NCI-H774 (cell line): Measurements from ENCODE around the gene SSTR5.
"Not testable (repeated sequence)": the region's sequence is repeated elsewhere in the genome, so short reads cannot be mapped to it uniquely, and the experiment has no call there.

Source experiments
- DNase-seq: peaks from one replicate; lab custom pipeline; 2025; lab: John Stamatoyannopoulos, UW

The SSTR5 gene

GRCh38 chr16:1072526-1073261 is at the start of gene SSTR5:
SSTR5 (plus strand) TSS chr16:1072747; CDS start chr16:1078869, 6,122 bp downstream.
- no peak for DNase-seq

DNA sequence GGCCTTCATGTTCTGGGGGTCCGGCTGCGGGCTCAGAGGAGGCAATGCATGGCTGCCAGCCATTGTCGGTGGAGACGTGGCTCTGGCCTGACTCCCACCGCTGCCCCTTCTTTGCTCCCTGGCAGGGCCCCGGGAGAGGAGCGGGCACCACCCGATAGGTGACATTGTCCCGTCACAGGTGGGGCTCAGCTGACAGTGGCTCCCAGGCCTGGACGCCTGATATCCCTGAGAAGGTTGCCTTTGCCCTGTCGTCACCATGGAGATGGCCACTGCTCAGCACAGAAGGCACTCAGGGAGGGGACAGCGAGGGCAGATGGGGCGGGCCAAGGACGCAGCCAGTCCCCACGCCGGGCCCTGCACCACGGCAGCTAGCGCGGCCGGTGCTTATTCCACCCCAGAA is 48.4 kb upstream of the SSTR5 start:
- no peak for DNase-seq

DNA sequence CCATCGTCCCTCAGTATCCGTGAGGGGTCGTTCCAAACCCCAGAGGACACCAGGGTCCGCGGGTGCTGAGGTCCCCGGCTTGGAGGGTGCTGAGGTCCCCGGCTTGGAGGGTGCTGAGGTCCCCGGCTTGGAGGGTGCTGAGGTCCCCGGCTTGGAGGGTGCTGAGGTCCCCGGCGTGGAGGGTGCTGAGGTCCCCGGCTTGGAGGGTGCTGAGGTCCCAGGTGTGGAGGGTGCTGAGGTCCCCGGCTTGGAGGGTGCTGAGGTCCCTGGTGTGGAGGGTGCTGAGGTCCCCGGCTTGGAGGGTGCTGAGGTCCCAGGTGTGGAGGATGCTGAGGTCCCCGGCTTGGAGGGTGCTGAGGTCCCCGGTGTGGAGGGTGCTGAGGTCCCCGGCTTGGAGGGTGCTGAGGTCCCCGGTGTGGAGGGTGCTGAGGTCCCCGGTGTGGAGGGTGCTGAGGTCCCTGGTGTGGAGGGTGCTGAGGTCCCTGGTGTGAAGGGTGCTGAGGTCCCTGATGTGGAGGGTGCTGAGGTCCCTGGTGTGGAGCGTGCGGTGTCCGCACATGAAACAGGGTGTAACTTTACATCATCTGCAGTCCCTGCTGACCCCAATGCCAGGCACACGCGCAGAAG is 47.3 kb upstream of the SSTR5 start:
- DNase-seq: not testable (repeated sequence)

- no peak for DNase-seq
Measured at GRCh38 chr16:1026057-1026783, 46.3 kb upstream of the SSTR5 start.

DNA sequence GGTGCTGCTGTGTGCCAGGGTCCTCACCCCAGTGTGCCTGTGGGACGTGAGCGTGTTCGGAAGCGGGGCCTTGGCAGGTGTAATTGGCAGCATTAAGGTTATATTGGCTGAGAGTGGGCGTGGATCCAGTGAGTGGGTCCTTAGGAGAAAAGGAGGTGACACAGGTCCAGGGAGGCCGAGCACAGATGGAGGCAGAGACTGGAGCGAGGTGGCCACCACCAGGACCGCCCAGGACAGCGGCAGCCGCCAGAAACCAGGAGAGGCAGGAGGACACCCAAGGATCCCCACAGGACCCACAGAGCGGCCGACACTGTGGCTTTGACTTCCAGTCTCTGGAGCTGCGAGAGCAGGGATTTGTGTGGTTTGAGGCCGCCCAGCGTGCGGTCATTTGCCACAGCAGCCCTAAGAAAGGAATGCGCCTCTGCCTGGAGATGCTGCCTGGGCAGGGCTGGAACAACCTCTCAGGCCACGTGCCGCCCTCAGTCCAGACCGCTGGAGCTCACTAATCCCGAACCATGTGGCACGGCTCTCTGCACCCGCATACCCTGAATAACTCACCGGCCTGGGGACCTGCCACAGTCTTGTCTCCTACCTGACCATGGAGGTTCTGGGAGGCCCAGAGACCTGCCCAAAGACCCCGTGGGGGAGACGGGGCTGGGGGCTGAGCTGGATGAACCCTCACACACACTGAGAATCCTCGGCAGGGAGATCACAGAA is 45.6 kb upstream of the SSTR5 start:
- no peak for DNase-seq

DNA sequence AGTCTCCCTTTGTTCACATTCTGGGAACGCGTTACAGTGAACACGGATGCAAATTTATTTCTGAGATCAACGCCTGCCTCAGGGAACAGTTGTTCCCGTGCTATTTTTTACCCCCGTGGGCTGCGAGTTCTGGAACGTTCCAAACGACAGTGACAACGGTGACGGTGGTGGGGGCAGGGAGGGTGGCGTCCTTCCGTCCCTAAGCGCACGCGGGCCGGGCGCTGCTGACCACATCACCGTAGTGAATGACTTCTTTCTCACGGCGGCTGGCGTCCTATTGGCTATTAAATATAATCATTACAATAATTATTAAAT is 45.1 kb upstream of the SSTR5 start:
- no peak for DNase-seq

GRCh38 chr16:1028056-1028455 is 44.5 kb upstream of the SSTR5 start:
- DNase-seq: no peak

GRCh38 chr16:1028524-1029258 is 43.9 kb upstream of the SSTR5 start:
- DNase-seq: no peak

DNA sequence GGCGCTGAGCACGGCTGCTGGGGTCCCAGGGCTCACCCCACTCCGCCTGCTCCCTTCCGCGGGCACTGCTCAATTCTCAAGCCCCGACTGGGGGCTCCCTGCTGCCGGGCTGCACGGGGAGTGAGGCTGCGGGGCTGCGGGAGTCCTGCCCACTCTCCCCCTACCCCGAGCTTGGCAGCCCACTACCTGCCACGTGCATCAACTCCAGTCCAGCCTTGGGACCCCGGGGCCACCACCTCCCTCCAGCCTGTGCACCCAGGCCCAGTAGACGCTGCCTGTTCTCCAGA is 43.3 kb upstream of the SSTR5 start:
- DNase-seq: no peak

GRCh38 chr16:1030473-1030901 is 42.1 kb upstream of the SSTR5 start:
- no peak for DNase-seq

GRCh38 chr16:1031666-1032065 is 40.9 kb upstream of the SSTR5 start:
- no peak for DNase-seq

DNA sequence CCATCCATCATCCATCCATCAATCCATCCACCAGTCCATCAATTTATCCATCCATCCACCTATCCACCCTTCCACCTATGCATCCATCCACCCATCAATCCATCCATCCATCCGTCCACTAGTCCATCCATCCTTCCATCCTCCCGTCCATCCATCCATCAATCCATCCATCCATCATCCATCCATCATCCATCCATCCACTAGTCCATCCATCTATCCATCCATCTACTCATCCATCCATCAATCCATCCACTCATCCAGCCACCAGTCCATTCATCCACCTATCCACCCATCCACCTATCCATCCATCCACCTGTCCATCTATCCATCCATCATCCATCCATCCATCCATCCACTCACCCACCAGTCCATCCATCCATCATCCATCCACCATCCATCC is 39.9 kb upstream of the SSTR5 start:
- no peak for DNase-seq

GRCh38 chr16:1033128-1033679 is 39.3 kb upstream of the SSTR5 start:
- DNase-seq: no peak

GRCh38 chr16:1034230-1035065 is 38.1 kb upstream of the SSTR5 start:
- DNase-seq: no peak

DNA sequence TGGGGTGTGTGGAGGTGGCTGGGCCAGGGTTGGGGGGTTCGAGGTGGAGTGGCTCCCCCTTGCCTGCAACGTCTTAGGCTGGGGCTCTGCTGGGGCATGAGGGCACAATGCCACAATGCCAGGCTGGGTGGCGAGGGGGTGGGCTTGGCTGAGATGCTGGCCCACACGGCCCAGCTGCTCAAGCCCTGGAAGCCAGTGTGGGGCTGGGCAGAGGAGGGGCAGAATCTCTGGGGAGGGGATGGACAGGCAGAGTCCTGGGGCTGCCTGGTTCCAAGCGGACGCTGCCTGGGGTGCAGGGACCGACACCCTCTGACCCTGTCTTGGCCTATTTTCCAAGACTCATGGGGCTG is 37.5 kb upstream of the SSTR5 start:
- no peak for DNase-seq

GRCh38 chr16:1036166-1036565 is 36.4 kb upstream of the SSTR5 start:
- DNase-seq: no peak

GRCh38 chr16:1036726-1037393 is 35.7 kb upstream of the SSTR5 start:
- DNase-seq: no peak

DNA sequence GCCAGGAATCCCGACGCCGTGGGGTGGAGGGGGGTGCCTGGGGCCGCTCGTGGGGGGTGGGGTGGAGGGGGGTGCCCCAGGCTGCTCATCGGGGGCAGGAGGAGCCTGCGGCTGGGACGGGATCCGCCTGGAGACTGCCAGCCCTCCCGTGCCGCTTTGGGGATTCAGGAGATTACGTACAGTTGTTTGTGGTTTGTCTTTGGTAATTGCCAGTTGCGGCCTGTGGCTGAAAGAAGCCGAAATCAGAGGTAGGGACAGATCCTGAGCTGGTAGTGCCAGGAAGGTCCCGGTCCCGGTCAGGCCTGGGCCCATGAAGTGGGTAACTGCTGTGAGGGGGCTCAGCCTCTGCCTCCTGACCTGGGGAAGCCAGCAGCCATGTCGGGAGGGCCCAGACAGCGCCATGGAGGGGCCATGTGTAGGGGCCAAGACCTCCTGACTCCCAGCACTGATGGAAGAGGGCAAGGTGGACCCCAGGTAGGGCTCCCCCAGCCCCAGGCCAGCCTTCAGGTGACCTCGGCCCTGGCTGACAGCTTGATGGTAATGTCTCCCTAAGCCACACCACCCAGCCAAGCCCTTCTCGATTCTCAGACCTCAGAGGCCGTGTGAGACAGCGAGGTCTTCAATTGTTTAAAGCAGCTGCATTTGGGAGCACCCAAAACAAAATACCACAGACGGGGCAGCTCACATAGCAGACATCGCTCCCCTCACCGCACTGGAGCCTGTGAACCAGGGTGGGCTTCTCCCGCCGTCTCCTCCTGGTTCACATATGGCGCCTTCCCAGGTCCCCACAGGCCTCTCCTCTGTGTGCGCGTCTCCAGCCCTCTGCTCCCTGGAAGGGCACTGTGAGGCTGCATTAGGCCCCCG is 34.9 kb upstream of the SSTR5 start:
- no peak for DNase-seq

DNA sequence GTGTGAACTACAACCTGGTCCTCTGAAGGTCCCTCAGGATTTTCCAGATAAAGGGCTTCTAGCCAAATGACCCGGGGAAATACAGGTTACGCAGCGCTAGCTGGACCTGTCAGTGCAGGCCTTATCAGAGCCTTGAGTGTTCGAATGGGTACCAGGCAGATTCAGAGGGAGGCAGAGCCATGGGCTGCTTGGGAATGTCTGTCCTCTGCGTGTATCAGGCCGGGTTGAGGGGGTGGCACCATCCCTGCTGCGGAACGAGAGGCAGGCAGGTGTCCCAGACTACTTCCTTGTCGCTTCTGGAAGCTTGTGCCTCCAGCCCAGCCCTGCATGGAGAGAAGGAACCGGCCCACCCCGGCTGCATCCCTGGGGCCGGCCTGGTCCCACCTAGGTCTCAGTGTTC is 33.6 kb upstream of the SSTR5 start:
- DNase-seq: no peak

DNA sequence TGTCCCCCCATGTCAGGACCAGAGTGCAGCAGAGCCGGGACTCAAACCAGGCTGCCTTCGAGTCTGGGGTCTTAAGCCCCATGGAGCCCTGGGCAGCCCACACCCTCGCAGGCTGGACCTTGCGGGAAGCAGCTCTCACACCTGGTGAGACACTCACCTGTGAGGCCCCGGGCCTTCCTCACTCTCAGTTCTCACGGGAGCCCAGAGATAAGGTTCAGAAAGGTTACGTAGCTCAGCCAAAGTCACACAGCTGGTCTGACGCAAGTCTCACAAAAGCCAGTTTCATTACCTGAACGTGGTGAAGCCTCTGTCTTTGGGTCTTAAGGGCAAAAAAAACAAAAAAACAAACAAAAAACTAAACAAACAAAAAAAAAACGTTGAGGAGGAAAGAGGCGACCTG is 32.8 kb upstream of the SSTR5 start:
- no peak for DNase-seq
